LNCaP clone FGC (cell line): Measurements from ENCODE around the gene TANC1.

Source experiments
- DNase-seq: peaks from one replicate; pipeline ENCODE4 v3.0.0-alpha.2; 2011; ENCODE audit warnings: low read depth
- H3K4me3 ChIP-seq: 2 replicates; pipeline ENCODE4 v1.5.1; 2011; ENCODE audit warnings: mild to moderate bottlenecking, low read depth, low read length, control low read depth
- TF ChIP-seq, protein P1 (sequence below): IDR thresholded peaks from 2 replicates; pipeline ENCODE4 v1.5.1; 2012; ENCODE audit warnings: mild to moderate bottlenecking; ENCODE audit not compliant: control insufficient read depth, insufficient read depth; ENCODE audit errors: extremely low read depth

The TANC1 gene

DNA sequence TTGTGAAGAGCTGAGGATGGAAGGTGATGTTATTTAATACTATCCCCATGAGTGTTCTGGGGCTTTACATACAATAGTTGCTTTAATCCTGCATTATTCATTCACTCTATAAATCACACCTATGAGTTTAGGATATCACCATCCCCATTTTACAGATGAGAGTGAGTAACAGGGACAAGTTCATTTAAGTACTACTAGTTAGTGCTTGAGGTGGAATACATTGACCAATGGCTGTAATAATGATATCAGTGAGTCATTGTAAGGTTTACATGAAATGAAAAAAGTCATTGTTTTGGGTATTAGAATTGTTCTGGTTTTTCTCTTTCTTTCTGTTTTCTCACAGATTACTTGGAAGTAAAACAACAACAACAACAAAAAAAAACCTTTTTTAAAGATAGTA is 42.5 kb downstream of the TANC1 start:
- no peak overlapping the region for H3K4me3 ChIP-seq
- TF ChIP-seq, protein P1, sequence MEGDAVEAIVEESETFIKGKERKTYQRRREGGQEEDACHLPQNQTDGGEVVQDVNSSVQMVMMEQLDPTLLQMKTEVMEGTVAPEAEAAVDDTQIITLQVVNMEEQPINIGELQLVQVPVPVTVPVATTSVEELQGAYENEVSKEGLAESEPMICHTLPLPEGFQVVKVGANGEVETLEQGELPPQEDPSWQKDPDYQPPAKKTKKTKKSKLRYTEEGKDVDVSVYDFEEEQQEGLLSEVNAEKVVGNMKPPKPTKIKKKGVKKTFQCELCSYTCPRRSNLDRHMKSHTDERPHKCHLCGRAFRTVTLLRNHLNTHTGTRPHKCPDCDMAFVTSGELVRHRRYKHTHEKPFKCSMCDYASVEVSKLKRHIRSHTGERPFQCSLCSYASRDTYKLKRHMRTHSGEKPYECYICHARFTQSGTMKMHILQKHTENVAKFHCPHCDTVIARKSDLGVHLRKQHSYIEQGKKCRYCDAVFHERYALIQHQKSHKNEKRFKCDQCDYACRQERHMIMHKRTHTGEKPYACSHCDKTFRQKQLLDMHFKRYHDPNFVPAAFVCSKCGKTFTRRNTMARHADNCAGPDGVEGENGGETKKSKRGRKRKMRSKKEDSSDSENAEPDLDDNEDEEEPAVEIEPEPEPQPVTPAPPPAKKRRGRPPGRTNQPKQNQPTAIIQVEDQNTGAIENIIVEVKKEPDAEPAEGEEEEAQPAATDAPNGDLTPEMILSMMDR, result no peak

DNA sequence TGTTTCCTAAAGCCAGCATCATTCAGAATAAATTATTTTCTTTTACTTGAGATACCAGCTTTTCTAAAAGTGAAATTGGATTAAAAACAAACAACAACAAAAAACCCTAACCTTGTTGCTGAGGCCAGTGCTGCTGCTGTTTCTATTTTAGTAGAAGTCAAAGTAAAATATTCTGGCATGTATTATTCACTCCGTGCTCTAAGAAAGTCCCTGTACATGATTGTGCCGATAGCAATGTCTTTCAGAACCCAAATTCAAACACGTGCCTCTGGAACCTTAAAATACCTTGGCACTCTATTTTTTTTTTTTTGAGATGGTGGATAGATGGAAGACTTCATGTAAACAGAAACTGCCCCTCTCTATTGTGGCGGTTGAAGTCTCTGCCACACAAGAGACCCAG is 43.7 kb downstream of the TANC1 start:
- TF ChIP-seq, protein P1, result no peak
- no peak for DNase-seq
- no peak overlapping the region for H3K4me3 ChIP-seq

More for the DNA sequence above, 42.5 kb downstream of the TANC1 start:
- no peak for DNase-seq

DNA sequence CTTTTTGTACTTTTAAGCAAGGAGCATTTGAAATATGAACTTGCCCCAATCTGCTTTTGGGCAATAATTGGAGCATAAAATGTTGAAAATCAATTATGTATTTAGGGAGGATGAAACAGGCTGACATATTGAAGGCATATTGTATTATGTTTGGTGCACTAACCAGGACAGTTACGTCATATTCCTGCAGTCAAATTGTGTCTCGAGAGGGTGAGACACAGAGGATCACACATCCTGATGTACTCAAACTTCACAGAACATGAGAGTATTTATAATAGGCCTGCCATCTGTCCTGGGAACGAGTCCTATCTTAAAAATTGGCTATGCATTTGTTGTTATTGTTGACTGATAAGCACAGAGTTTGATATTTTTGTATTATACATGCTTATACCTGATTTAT is 44.7 kb downstream of the TANC1 start:
- no peak overlapping the region for H3K4me3 ChIP-seq
- TF ChIP-seq, protein P1, result no peak
- no peak for DNase-seq

DNA sequence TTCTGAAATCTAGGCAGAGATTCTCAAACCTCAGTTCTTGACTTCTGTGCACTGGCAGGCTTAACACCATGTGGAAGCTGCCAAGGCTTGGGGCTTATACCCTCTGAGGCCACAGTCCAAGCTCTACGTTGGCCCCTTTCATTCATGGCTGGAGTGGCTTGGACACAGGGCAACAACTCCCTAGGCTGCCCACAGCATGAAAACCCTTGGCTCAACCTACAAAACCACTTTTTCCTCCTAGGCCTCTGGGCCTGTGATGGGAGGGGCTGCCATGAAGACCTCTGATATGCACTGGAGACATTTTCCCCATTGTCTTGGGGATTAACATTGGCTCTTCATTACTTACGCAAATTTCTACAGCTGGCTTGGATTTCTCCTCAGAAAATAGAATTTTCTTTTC is 46.7 kb downstream of the TANC1 start:
- DNase-seq, result no peak
- no peak overlapping the region for H3K4me3 ChIP-seq
- TF ChIP-seq, protein P1, result no peak

DNA sequence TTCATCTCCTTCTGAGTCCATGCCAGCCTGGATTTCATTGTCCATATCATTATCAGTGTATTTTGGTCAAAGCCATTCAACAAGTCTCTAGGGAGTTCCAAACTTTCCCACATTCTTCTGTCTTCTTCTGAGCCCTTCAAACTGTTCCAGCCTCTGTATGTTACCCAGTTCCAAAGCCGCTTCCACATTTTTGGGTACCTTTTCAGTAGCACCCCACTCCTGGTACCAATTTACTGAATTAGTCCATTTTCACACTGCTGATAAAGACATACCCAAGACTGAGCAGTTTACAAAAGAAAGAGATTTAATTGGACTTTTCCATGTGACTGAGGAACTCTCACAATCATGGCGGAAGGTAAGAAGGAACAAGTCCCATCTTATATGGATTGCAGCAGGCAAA is 47.4 kb downstream of the TANC1 start:
- TF ChIP-seq, protein P1, result no peak
- DNase-seq, result no peak

DNA sequence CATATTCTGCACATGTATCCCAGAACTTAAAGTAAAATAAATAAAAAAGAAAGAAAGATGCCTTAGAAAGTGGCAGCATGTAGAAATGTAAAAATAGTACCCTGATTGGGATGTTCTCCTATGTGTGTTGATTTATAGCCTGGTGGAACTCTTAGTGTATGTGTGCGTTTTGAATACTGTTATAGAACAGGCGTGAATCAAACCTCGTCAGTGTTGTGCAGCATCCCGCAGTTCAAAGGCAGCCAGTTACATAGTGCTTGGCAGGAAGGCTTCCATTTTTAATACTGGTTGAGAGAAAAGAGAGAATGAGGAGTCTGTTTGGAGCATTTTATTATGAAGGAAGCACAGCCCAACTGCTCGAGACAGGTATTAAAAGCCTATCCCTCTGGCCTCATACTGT is 49.4 kb downstream of the TANC1 start:
- H3K4me3 ChIP-seq, result no peak overlapping the region
- DNase-seq, result no peak
- TF ChIP-seq, protein P1, result no peak

More for the DNA sequence above, 47.4 kb downstream of the TANC1 start:
- no peak overlapping the region for H3K4me3 ChIP-seq

DNA sequence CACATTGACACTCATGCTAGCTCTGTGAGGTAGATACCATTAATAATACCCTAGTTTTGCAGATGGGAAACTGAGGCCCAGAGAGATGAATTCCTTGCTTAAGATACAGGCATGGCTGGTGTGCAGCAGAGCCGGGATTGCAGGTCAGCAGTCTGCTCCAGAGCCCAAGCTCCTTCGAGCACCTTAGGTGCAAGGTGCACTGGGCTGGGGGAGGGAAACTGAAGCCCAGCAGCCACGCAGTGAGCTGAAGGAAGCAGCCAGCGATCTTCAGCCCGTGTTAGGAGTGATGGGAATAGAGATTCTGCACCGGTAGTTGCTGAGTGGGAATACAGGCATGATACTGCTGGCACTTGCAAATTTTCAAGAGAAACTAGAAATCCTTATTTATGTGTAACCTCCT is 50.6 kb downstream of the TANC1 start:
- no peak for DNase-seq
- H3K4me3 ChIP-seq, result no peak overlapping the region
- TF ChIP-seq, protein P1, result no peak
